ENCODE data around the gene LCN15.

DNA sequence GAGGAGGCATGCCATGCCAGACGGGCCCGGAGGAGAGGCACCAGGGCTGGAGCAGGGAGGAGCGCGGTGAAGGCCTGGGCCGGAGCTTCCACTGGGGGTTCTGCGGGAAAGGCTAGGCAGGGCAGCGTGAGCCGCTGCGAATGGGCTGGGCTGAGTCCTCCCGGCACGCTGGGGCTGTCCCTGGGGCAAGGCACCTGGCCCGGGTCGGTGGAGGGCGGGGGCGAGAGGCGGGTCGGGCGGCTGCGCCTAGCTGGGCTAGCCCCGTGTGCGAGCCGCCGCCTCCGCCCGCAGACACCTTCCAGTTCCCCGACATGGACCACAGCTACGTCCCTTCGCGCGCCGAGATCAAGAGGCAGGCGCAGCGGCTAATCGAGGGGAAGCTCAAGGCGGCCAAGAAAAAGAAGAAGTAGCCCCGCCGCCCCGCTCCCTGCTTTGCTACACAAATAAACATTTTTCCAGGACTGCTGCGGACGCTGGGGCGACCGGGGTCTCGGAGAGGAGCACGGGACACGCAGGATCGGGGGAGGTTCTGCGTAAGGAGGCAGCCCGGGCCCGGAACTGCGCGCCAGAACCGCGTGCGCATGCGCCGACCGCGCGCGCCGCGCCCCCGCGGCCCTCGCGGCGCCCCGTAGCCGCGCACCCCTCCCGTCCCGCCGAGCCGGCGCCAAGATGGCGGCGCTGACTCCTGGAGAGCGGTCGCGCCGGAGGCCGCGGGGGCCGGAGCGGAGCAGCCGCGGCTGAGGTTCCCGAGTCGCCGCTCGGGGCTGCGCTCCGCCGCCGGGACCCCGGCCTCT, 43.2 kb upstream of the LCN15 start, which contains the start of gene RABL6:
- TF ChIP-seq, protein P1, sequence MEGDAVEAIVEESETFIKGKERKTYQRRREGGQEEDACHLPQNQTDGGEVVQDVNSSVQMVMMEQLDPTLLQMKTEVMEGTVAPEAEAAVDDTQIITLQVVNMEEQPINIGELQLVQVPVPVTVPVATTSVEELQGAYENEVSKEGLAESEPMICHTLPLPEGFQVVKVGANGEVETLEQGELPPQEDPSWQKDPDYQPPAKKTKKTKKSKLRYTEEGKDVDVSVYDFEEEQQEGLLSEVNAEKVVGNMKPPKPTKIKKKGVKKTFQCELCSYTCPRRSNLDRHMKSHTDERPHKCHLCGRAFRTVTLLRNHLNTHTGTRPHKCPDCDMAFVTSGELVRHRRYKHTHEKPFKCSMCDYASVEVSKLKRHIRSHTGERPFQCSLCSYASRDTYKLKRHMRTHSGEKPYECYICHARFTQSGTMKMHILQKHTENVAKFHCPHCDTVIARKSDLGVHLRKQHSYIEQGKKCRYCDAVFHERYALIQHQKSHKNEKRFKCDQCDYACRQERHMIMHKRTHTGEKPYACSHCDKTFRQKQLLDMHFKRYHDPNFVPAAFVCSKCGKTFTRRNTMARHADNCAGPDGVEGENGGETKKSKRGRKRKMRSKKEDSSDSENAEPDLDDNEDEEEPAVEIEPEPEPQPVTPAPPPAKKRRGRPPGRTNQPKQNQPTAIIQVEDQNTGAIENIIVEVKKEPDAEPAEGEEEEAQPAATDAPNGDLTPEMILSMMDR (IDR thresholded peaks at IDR 0.05): peak in 2 of 4 experiments; percentile 34 to 45
- peak; percentile 44 to 82 for TF ChIP-seq POLR2A (IDR thresholded peaks at IDR 0.05)
